Breast epithelium (tissue), 4 donors: ENCODE data around the gene TCF4. TPM values are rescaled to one million over a fixed set of nuclear protein-coding genes. Genes with fewer than 3 reads are reported as not detected.

Experiments used
- DNase-seq, 2 donors: peaks; one replicate each; pipeline ENCODE4 v3.0.0-alpha.2; 2019; ENCODE audit warnings: low spot score in 2 of 2
- H3K27ac ChIP-seq, 2 donors: fragments of 200-600 bp; sonication (generic) in 1 of 2; one replicate each; pipeline ENCODE4 v1.5.1; 2016 to 2019; ENCODE audit warnings: mild to moderate bottlenecking in 1 of 2
- H3K27me3 ChIP-seq, 2 donors: fragments of 200-600 bp; sonication (generic) in 1 of 2; one replicate each; pipeline versions ENCODE4 v1.5.1 to v1.6.0; 2017 to 2019; ENCODE audit warnings: control low read depth in 1 of 2, mild to moderate bottlenecking in 1 of 2
- H3K36me3 ChIP-seq: fragments of 200-600 bp; one replicate; pipeline ENCODE4 v1.5.1; 2019
- H3K4me1 ChIP-seq, 2 donors: fragments of 200-600 bp; sonication (generic); one replicate each; pipeline ENCODE4 v1.5.1; 2016 to 2019; ENCODE audit warnings: control low read depth in 1 of 2
- H3K4me3 ChIP-seq, 3 donors: fragments of 200-600 bp; sonication (generic); 1 replicate in 2 of 3; 2 replicates in 1 of 3; pipeline ENCODE4 v1.5.1; 2016 to 2019; ENCODE audit warnings: mild to moderate bottlenecking in 3 of 3, moderate library complexity in 2 of 3
- H3K9me3 ChIP-seq, 2 donors: fragments of 200-600 bp; sonication (generic) in 1 of 2; one replicate each; pipeline ENCODE4 v1.5.1; 2016 to 2019; ENCODE audit warnings: control low read depth in 1 of 2
- CTCF ChIP-seq, 3 donors: fragments of 450-650 bp; IDR thresholded peaks; one replicate each; pipeline ENCODE4 v1.5.1; 2016 to 2017; ENCODE audit warnings: antibody characterized with exemption in 3 of 3, mild to moderate bottlenecking in 3 of 3, moderate library complexity in 3 of 3
- POLR2A ChIP-seq: fragments of 450-650 bp; IDR thresholded peaks from one replicate; pipeline ENCODE4 v1.6.1; 2016; ENCODE audit warnings: antibody characterized with exemption, mild to moderate bottlenecking, moderate library complexity
- POLR2AphosphoS5 ChIP-seq, 3 donors: sonication (generic); formaldehyde crosslinking; IDR thresholded peaks; one replicate each; pipeline ENCODE4 v1.6.1; 2017; ENCODE audit warnings: antibody characterized with exemption in 3 of 3
- intact Hi-C: fragments of 100-400 bp; cut with DNase I; formaldehyde crosslinking; loops from one replicate; pipeline ENCODE4 v1.15.1; 2023; ENCODE audit warnings: low total_unique reads
- total RNA-seq, 3 donors: library from RNA; depleted of rRNA; stranded (reverse); fragments of >200 nt; gene quantifications; one replicate each; pipeline ENCODE4 v1.1.0, GENCODE V29; 2016

The TCF4 gene
- total RNA-seq, 3 donors from 2014 or later = 79.6 to 133 (median 114) TPM

GRCh38 chr18:55370936-55371335, 217.1 kb downstream of the TCF4 start:
- TF ChIP-seq POLR2AphosphoS5 (IDR thresholded peaks at IDR 0.05) (no peak), CTCF (IDR thresholded peaks at IDR 0.05) (no peak), POLR2A (no peak)
- no peak overlapping the region for H3K27ac ChIP-seq

GRCh38 chr18:55369346-55369745, 218.6 kb downstream of the TCF4 start:
- intact Hi-C loops = no loop called here

More at GRCh38 chr18:55370936-55371335, 217.1 kb downstream of the TCF4 start:
- no peak for DNase-seq
- Histone ChIP-seq H3K27me3 (no peaks in the 10 kb centered on the region), H3K4me1 (no peaks in the 10 kb centered on the region), H3K4me3 (no peak overlapping the region), H3K36me3 (no peaks in the 10 kb centered on the region), H3K9me3 (peaks cover 0 to 7% of the 10 kb centered on the region in 2 donors)
- intact Hi-C loops = no loop called here

GRCh38 chr18:55365342-55365741, 222.7 kb downstream of the TCF4 start:
- intact Hi-C loops = no loop called here
- no peaks in the 10 kb centered on the region for H3K9me3 ChIP-seq
- no peaks in the 10 kb centered on the region for H3K4me1 ChIP-seq
- DNase-seq = no peak
- no peak overlapping the region for H3K27ac ChIP-seq
- H3K36me3 ChIP-seq = no peaks in the 10 kb centered on the region
- H3K27me3 ChIP-seq = no peaks in the 10 kb centered on the region
- TF ChIP-seq POLR2A (no peak), CTCF (IDR thresholded peaks at IDR 0.05) (no peak), POLR2AphosphoS5 (IDR thresholded peaks at IDR 0.05) (no peak)
- no peak overlapping the region for H3K4me3 ChIP-seq

More at GRCh38 chr18:55369346-55369745, 218.6 kb downstream of the TCF4 start:
- H3K36me3 ChIP-seq = no peaks in the 10 kb centered on the region
- no peak for DNase-seq
- H3K27ac ChIP-seq = no peak overlapping the region
- H3K4me3 ChIP-seq = no peak overlapping the region
- no peak for TF ChIP-seq POLR2A
- no peak for TF ChIP-seq POLR2AphosphoS5 (IDR thresholded peaks at IDR 0.05)
- no peak for TF ChIP-seq CTCF (IDR thresholded peaks at IDR 0.05)
- H3K9me3 ChIP-seq = peaks cover 0 to 7% of the 10 kb centered on the region in 2 donors
- H3K27me3 ChIP-seq = no peaks in the 10 kb centered on the region
- no peaks in the 10 kb centered on the region for H3K4me1 ChIP-seq

GRCh38 chr18:55362303-55362702, 225.7 kb downstream of the TCF4 start:
- no peaks in the 10 kb centered on the region for H3K27me3 ChIP-seq
- no peaks in the 10 kb centered on the region for H3K4me1 ChIP-seq
- H3K9me3 ChIP-seq = no peaks in the 10 kb centered on the region
- intact Hi-C loops = no loop called here
- H3K36me3 ChIP-seq = no peaks in the 10 kb centered on the region
- no peak overlapping the region for H3K4me3 ChIP-seq
- TF ChIP-seq POLR2AphosphoS5 (IDR thresholded peaks at IDR 0.05) (no peak), CTCF (IDR thresholded peaks at IDR 0.05) (no peak), POLR2A (no peak)
- H3K27ac ChIP-seq = no peak overlapping the region
- no peak for DNase-seq

GRCh38 chr18:55361492-55362250, 226.3 kb downstream of the TCF4 start:
- Histone ChIP-seq H3K36me3 (no peaks in the 10 kb centered on the region), H3K27me3 (no peaks in the 10 kb centered on the region), H3K4me3 (no peak overlapping the region), H3K9me3 (no peaks in the 10 kb centered on the region), H3K27ac (no peak overlapping the region), H3K4me1 (no peaks in the 10 kb centered on the region)
- TF ChIP-seq POLR2A (no peak), POLR2AphosphoS5 (IDR thresholded peaks at IDR 0.05) (no peak), CTCF (IDR thresholded peaks at IDR 0.05) (no peak)
- intact Hi-C loops = no loop called here
- DNase-seq = no peak
